Neural progenitor cell (in vitro differentiated cells): ENCODE measurements around the gene KCNMB4. TPM values are rescaled to one million over a fixed set of nuclear protein-coding genes. Genes with fewer than 3 reads are reported as not detected.

Experiments used
- DNase-seq: peaks from one replicate; pipeline ENCODE4 v3.0.0-alpha.2; 2016; ENCODE audit warnings: low spot score
- H2AFZ ChIP-seq: fragments of 200-600 bp; sonication (generic); replicated peaks from 2 replicates; pipeline ENCODE4 v1.6.1; 2016; ENCODE audit warnings: antibody characterized with exemption
- H3F3A ChIP-seq: fragments of 200-600 bp; sonication (generic); 2 replicates; pipeline ENCODE4 v1.6.1; 2016; ENCODE audit warnings: antibody characterized with exemption, low read depth
- H3K27ac ChIP-seq: fragments of 200-600 bp; sonication (generic); 2 replicates; pipeline ENCODE4 v1.5.1; 2016; ENCODE audit warnings: mild to moderate bottlenecking
- H3K27me3 ChIP-seq: fragments of 200-600 bp; sonication (generic); 2 replicates; pipeline ENCODE4 v1.6.1; 2016; ENCODE audit warnings: mild to moderate bottlenecking, moderate library complexity
- H3K36me3 ChIP-seq: fragments of 200-600 bp; sonication (generic); 2 replicates; pipeline ENCODE4 v1.5.1; 2016
- H3K4me1 ChIP-seq: fragments of 200-600 bp; sonication (generic); 2 replicates; pipeline ENCODE4 v1.6.1; 2016; ENCODE audit warnings: mixed run types
- H3K4me2 ChIP-seq: fragments of 200-600 bp; sonication (generic); 2 replicates; pipeline ENCODE4 v1.6.1; 2016
- H3K4me3 ChIP-seq: fragments of 200-600 bp; sonication (generic); 2 replicates; pipeline ENCODE4 v1.5.1; 2016
- H3K79me2 ChIP-seq: fragments of 200-600 bp; sonication (generic); 2 replicates; pipeline ENCODE4 v1.6.1; 2016; ENCODE audit warnings: low read depth
- H3K9ac ChIP-seq: fragments of 200-600 bp; sonication (generic); 2 replicates; pipeline ENCODE4 v1.6.1; 2016
- H3K9me3 ChIP-seq: fragments of 200-600 bp; sonication (generic); 2 replicates; pipeline ENCODE4 v1.5.1; 2016; ENCODE audit warnings: low read depth
- H4K20me1 ChIP-seq: fragments of 200-600 bp; sonication (generic); 2 replicates; pipeline ENCODE4 v1.6.1; 2016; ENCODE audit warnings: low read depth
- H3K27ac Mint-ChIP-seq: 3 replicates; pipeline ENCODE4 v1.8.0; 2021; ENCODE audit warnings: mixed read lengths
- H3K27me3 Mint-ChIP-seq: 2 replicates; pipeline ENCODE4 v1.8.0; 2022; ENCODE audit warnings: low read depth, mild to moderate bottlenecking, inconsistent platforms, moderate library complexity, mixed read lengths; ENCODE audit not compliant: insufficient read depth
- H3K36me3 Mint-ChIP-seq: 3 replicates; pipeline ENCODE4 v1.8.0; 2021; ENCODE audit warnings: mixed read lengths
- H3K4me1 Mint-ChIP-seq: 3 replicates; pipeline ENCODE4 v1.8.0; 2021; ENCODE audit warnings: mixed read lengths
- H3K4me3 Mint-ChIP-seq: 3 replicates; pipeline ENCODE4 v1.8.0; 2021; ENCODE audit warnings: mild to moderate bottlenecking, moderate library complexity, mixed read lengths
- H3K9me3 Mint-ChIP-seq: 3 replicates; pipeline ENCODE4 v1.8.0; 2020; ENCODE audit warnings: mixed read lengths
- EZH2 ChIP-seq: fragments of 200-600 bp; sonication (generic); IDR thresholded peaks from 2 replicates; pipeline ENCODE4 v1.6.1; 2017; ENCODE audit warnings: antibody characterized with exemption, mild to moderate bottlenecking, moderate library complexity
- EZH2phosphoT487 ChIP-seq: fragments of 200-600 bp; sonication (generic); IDR thresholded peaks from 2 replicates; pipeline ENCODE4 v1.6.1; 2017; ENCODE audit warnings: antibody characterized with exemption
- total RNA-seq: library from RNA; depleted of rRNA; stranded (reverse); fragments of >200 nt; gene quantifications from 2 replicates; pipeline ENCODE4 v1.2.3, GENCODE V29; 2015; ENCODE audit warnings: low replicate concordance
- TF ChIP-seq, protein P1 (sequence below): fragments of 200-600 bp; sonication (generic); IDR thresholded peaks from 2 replicates; pipeline ENCODE4 v1.5.1; 2017; ENCODE audit warnings: antibody characterized with exemption, mild to moderate bottlenecking

Gene KCNMB4
- total RNA-seq, 1 donor from 2014 or later: 8.5 TPM

DNA sequence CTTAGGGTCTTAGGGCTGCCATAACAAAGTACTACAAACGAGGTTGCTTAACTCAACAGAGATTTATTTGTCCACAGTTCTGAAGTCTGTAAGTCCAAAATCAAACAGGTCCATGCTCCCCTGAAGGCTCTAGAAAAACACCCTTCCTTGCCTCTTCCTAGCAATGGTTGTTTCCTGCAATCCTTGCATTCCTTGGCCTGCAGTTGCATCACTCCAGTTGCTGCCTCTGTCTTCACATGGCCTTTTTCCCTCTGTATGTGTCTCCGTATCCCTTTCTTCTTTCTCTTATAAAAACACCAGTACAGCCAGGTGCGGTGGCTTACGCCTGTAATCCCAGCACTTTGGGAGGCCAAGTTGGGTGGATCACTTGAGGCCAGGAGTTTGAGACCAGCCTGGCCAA is 17.4 kb downstream of the KCNMB4 start:
- Histone ChIP-seq H3K4me2 (no peak overlapping the region), H3K9ac (no peak overlapping the region), H3K79me2 (no peaks in the 10 kb centered on the region), H3K27me3 (no peaks in the 10 kb centered on the region), H2AFZ (no peak overlapping the region), H3K36me3 (no peaks in the 10 kb centered on the region), H3K4me3 (no peak overlapping the region), H3K4me1 (no peaks in the 10 kb centered on the region), H3K9me3 (no peaks in the 10 kb centered on the region), H3K27ac (no peak overlapping the region), H3F3A (no peaks in the 10 kb centered on the region), H4K20me1 (no peaks in the 10 kb centered on the region)
- no peaks in the 10 kb centered on the region for H3K4me1 Mint-ChIP-seq
- peaks cover 34% of the 10 kb centered on the region for H3K9me3 Mint-ChIP-seq
- no peak overlapping the region for H3K4me3 Mint-ChIP-seq
- H3K27me3 Mint-ChIP-seq: no peaks in the 10 kb centered on the region
- no peak for DNase-seq
- no peak overlapping the region for H3K27ac Mint-ChIP-seq
- no peak for TF ChIP-seq EZH2
- TF ChIP-seq, protein P1, sequence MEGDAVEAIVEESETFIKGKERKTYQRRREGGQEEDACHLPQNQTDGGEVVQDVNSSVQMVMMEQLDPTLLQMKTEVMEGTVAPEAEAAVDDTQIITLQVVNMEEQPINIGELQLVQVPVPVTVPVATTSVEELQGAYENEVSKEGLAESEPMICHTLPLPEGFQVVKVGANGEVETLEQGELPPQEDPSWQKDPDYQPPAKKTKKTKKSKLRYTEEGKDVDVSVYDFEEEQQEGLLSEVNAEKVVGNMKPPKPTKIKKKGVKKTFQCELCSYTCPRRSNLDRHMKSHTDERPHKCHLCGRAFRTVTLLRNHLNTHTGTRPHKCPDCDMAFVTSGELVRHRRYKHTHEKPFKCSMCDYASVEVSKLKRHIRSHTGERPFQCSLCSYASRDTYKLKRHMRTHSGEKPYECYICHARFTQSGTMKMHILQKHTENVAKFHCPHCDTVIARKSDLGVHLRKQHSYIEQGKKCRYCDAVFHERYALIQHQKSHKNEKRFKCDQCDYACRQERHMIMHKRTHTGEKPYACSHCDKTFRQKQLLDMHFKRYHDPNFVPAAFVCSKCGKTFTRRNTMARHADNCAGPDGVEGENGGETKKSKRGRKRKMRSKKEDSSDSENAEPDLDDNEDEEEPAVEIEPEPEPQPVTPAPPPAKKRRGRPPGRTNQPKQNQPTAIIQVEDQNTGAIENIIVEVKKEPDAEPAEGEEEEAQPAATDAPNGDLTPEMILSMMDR: no peak
- TF ChIP-seq EZH2phosphoT487: no peak
- peaks cover 51% of the 10 kb centered on the region for H3K36me3 Mint-ChIP-seq

GRCh38 chr12:70383886-70384285 is 17.8 kb downstream of the KCNMB4 start:
- H2AFZ ChIP-seq: no peak overlapping the region
- H3K27me3 Mint-ChIP-seq: no peaks in the 10 kb centered on the region

DNA sequence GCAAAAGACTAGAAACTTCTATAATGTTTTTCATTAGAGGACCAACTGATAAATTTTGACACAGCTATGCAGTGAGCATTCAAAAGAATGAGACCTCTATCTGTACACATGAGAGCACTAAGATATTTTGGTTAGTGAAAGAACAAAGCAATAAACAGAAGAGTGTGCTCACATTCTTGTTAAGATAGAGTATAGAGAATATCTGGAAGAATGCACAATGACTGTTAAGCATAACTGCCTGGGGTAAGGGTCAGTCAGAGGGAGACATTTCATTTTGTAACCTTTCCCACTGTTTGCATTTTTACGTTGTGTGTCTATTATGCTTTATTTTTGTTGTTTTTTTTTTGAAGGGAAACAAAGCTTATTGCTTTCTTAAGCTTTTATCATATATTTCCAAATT is 20.7 kb downstream of the KCNMB4 start:
- Mint-ChIP-seq H3K4me1 (no peaks in the 10 kb centered on the region), H3K9me3 (peaks cover 26% of the 10 kb centered on the region), H3K27me3 (no peaks in the 10 kb centered on the region), H3K36me3 (peaks cover 41% of the 10 kb centered on the region), H3K4me3 (no peak overlapping the region), H3K27ac (no peak overlapping the region)
- Histone ChIP-seq H3K9me3 (no peaks in the 10 kb centered on the region), H3K36me3 (no peaks in the 10 kb centered on the region), H3K4me2 (no peak overlapping the region), H3K79me2 (no peaks in the 10 kb centered on the region), H3F3A (no peaks in the 10 kb centered on the region), H3K27ac (no peak overlapping the region), H3K9ac (no peak overlapping the region), H3K27me3 (no peaks in the 10 kb centered on the region), H4K20me1 (no peaks in the 10 kb centered on the region), H3K4me1 (no peaks in the 10 kb centered on the region), H3K4me3 (no peak overlapping the region), H2AFZ (no peak overlapping the region)
- DNase-seq: no peak
- TF ChIP-seq, protein P1: no peak
- TF ChIP-seq EZH2: no peak
- TF ChIP-seq EZH2phosphoT487: no peak

More at GRCh38 chr12:70383886-70384285, 17.8 kb downstream of the KCNMB4 start:
- H3K4me1 ChIP-seq: no peaks in the 10 kb centered on the region
- no peak overlapping the region for H3K27ac Mint-ChIP-seq
- no peak overlapping the region for H3K4me2 ChIP-seq
- TF ChIP-seq, protein P1: no peak
- TF ChIP-seq EZH2phosphoT487 (no peak), EZH2 (no peak)
- H3K4me3 ChIP-seq: no peak overlapping the region
- H3K9ac ChIP-seq: no peak overlapping the region
- no peaks in the 10 kb centered on the region for H3K27me3 ChIP-seq
- no peaks in the 10 kb centered on the region for H3K79me2 ChIP-seq
- no peaks in the 10 kb centered on the region for H3F3A ChIP-seq
- H3K36me3 Mint-ChIP-seq: peaks cover 49% of the 10 kb centered on the region
- no peaks in the 10 kb centered on the region for H4K20me1 ChIP-seq
- H3K4me3 Mint-ChIP-seq: no peak overlapping the region
- DNase-seq: no peak
- no peaks in the 10 kb centered on the region for H3K36me3 ChIP-seq
- H3K9me3 Mint-ChIP-seq: peaks cover 34% of the 10 kb centered on the region
- no peaks in the 10 kb centered on the region for H3K4me1 Mint-ChIP-seq
- H3K9me3 ChIP-seq: no peaks in the 10 kb centered on the region
- H3K27ac ChIP-seq: no peak overlapping the region
